Measurements from ENCODE around the gene BRICD5. TPM values are rescaled to one million over a fixed set of nuclear protein-coding genes. Genes with fewer than 3 reads are reported as not detected.

Gene BRICD5
- polyA plus RNA-seq, 1 donor = 10.5 TPM

DNA sequence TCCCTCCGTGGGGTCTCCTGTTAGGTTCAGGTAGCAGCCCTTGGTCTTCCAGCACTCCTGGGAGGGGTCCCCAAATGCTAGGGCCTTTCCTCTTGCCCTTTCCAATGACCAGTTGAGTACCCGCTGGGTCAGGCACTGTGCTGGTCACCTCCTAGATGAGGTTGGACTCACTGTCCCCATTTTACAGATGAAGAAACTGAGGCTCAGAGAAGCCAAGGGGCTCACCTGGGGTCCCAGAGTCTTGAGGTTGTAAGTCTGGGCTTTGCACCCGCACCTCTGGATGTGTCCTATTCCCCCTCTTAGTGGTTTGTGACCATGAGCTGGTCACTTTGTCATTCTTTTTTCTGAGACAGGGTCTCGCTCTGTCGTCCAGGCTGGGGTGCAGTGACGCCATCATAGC is 12.9 kb downstream of the BRICD5 start:
- H3K27ac ChIP-seq (ENCODE audit: low read length) = no peak overlapping the region
- DNase-seq = no peak
- no CpG with 5 or more reads among the region's 6 CpGs for whole genome bisulfite sequencing (ENCODE audit: insufficient coverage, low lambda C conversion rate)
- no peaks in the 10 kb centered on the region for H3K36me3 ChIP-seq (ENCODE audit: control insufficient read depth, insufficient read depth, low read length)
- peaks cover 6% of the 10 kb centered on the region for H3K9me3 ChIP-seq (ENCODE audit: control insufficient read depth, low read depth, low read length)
- H3K27me3 ChIP-seq (ENCODE audit: control insufficient read depth, insufficient read depth, low read length) = peaks cover 64% of the 10 kb centered on the region
- H3K4me3 ChIP-seq (ENCODE audit: low read length) = no peak overlapping the region
- H3K4me1 ChIP-seq (ENCODE audit: control insufficient read depth, insufficient read depth, low read length) = peaks cover 13% of the 10 kb centered on the region

DNA sequence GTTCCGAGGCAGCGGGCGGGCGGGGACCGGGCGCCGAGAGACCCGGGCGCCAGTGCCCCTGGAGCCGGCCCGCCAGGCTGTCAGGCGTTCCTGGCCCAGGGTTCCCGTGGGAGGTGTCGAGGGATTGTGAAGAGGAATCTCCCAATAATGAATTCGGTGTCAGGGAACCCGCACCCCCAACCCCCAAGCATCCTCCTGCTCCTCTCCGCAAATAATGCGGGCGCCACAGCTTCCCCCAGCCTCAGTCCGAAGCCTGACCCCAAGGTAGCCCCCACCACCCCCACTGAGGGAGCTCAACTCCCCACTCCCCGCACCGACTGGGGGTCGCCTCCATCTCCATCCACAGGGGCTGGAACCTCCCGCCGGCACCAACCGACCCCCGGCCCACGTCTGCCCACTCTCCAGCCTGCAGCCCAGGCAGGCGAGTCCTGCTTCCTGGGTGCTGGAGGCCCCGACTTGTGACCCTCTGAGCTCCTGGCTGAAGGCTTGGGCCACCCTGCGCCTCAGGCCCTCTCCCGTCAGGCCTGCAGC is 13.6 kb downstream of the BRICD5 start:
- H3K36me3 ChIP-seq (ENCODE audit: control insufficient read depth, insufficient read depth, low read length) = no peaks in the 10 kb centered on the region
- no CpG with 5 or more reads among the region's 32 CpGs for WGBS (ENCODE audit: insufficient coverage, low lambda C conversion rate)
- no peak overlapping the region for H3K4me3 ChIP-seq (ENCODE audit: low read length)
- H3K27ac ChIP-seq (ENCODE audit: low read length) = no peak overlapping the region
- peaks cover 6% of the 10 kb centered on the region for H3K9me3 ChIP-seq (ENCODE audit: control insufficient read depth, low read depth, low read length)
- H3K4me1 ChIP-seq (ENCODE audit: control insufficient read depth, insufficient read depth, low read length) = peaks cover 13% of the 10 kb centered on the region
- no peak for DNase-seq
- H3K27me3 ChIP-seq (ENCODE audit: control insufficient read depth, insufficient read depth, low read length) = peaks cover 64% of the 10 kb centered on the region

DNA sequence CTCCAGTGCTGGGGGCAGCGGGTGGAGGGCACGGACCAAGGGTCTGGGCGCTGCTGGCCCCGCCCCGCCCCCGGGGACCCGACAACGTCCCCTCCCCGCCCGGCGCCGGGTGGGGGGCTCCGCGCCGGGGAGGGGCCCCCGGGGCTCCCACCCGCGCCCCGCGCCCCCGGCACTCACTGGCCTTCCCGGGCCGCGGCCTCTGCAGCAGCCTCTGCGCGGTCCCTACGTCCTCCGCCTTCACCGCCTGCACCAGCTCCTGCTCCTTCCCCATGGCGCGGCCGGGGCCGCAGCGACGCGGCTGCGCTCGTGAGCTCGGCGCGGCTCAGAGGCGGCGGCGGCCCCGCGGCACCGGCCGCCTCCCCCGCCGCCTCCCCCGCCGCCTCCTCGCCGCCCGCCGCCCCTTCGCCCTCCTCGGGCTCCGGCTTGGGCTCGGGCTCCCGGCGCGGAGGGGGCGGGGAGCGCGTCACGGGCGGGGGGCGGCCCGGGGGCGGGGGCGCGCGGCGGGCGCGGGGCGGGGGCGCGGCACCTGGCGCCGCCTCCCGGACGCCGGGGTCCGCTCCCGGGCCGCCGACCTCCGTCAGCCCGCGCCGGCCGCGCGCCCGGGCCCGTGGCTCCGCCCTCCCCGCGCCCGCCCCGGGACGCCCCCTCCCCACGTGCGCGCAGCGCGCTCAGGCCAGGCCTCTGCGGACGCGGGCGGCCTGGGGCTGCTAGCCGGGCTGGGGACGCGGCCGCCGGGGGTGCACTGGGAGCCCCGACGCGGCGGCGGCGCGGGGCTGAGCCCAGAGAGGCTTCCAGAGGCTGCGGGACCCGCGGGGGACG is 14.3 kb downstream of the BRICD5 start, which contains the start of gene CASKIN1:
Gene CASKIN1 (minus strand): TSS at position 444 of the 819 bp plus-strand sequence. CDS start 173 bp downstream, at position 271.
- Histone ChIP-seq H3K9me3 (ENCODE audit: control insufficient read depth, low read depth, low read length) (peaks cover 6% of the 10 kb centered on the region), H3K27ac (ENCODE audit: low read length) (no peak within 1 kb of the TSS), H3K4me1 (ENCODE audit: control insufficient read depth, insufficient read depth, low read length) (peaks cover 13% of the 10 kb centered on the region), H3K36me3 (ENCODE audit: control insufficient read depth, insufficient read depth, low read length) (no peaks in the 10 kb centered on the region), H3K27me3 (ENCODE audit: control insufficient read depth, insufficient read depth, low read length) (peaks cover 64% of the 10 kb centered on the region), H3K4me3 (ENCODE audit: low read length) (peak within 1 kb of the TSS; percentile 3)
- no peak for DNase-seq
- no CpG with 5 or more reads among the region's 129 CpGs for WGBS (ENCODE audit: insufficient coverage, low lambda C conversion rate)

DNA sequence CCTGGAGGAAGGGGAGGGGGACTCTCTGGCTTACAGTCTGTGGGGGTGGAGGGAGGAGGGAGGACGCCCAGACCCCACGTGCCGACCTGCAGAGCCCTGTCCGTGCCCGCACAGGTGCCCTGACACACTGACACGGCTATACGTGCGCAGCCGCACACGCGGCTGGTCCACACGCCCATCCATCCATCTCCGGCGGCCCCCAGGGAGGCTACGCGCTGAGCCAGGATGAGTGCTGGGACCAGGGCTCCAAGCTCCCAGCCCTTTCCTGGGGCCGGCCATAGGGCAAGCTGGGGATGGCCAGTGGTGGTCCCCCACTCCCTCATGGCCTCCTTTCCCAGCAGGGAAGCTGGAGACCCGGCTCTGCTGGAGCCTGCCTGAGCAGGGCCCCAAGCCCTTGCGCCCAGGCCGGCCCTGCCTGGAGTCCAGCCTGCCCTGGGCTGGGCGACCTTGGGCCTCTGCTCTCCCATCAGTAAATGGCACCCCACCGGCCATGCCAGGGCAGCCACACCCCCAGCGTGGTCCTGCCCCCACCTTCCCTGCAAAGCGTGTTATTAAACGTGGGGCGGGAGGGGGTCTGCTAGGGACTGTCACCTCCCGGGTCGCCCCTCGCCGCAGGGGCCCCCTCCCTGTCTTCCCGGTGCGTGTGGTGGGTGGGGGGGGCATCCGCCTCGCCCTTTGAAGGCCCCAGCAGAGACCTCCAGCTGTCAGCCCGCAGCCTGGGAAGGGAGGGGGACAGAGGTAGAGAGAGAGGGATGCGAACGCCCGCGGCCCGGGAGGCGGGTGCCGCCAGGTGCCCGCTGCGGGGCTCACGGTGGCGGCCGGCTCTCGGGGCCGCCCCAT is 15.1 kb downstream of the BRICD5 start:
- H3K27ac ChIP-seq (ENCODE audit: low read length) = no peak overlapping the region
- peaks cover 62% of the 10 kb centered on the region for H3K27me3 ChIP-seq (ENCODE audit: control insufficient read depth, insufficient read depth, low read length)
- peak overlapping the region; percentile 3 for H3K4me3 ChIP-seq (ENCODE audit: low read length)
- no CpG with 5 or more reads among the region's 49 CpGs for whole genome bisulfite sequencing (ENCODE audit: insufficient coverage, low lambda C conversion rate)
- no peaks in the 10 kb centered on the region for H3K36me3 ChIP-seq (ENCODE audit: control insufficient read depth, insufficient read depth, low read length)
- H3K4me1 ChIP-seq (ENCODE audit: control insufficient read depth, insufficient read depth, low read length) = peaks cover 13% of the 10 kb centered on the region
- no peak for DNase-seq
- H3K9me3 ChIP-seq (ENCODE audit: control insufficient read depth, low read depth, low read length) = peaks cover 6% of the 10 kb centered on the region

DNA sequence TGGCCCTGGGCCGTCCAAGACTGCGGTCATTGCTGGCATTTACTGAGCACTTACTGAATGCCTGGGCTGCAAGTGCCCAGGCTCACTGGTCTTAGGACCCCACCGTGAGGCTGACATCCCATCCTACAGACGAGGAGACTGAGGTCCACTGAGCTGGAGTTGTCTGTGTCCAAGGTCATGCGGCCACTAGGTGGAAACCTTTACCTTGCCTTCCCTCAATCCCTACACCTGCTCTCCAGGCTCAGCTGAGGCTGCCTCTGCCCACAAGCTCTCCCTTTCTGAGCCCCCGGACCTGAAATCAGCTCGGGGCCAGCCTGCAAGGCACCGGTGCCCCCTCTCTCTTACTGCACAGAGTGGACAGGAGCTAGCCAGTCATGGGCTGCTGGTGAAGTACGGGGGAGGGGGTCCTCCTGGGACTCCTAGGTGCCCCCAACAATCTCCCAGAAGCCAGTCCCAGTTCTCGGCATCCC is 15.8 kb downstream of the BRICD5 start:
- DNase-seq = peak; percentile 48 to 53
- no CpG with 5 or more reads among the region's 10 CpGs for WGBS (ENCODE audit: insufficient coverage, low lambda C conversion rate)
- Histone ChIP-seq H3K36me3 (ENCODE audit: control insufficient read depth, insufficient read depth, low read length) (no peaks in the 10 kb centered on the region), H3K9me3 (ENCODE audit: control insufficient read depth, low read depth, low read length) (peaks cover 6% of the 10 kb centered on the region), H3K27ac (ENCODE audit: low read length) (no peak overlapping the region), H3K4me1 (ENCODE audit: control insufficient read depth, insufficient read depth, low read length) (peaks cover 13% of the 10 kb centered on the region), H3K4me3 (ENCODE audit: low read length) (no peak overlapping the region), H3K27me3 (ENCODE audit: control insufficient read depth, insufficient read depth, low read length) (peaks cover 55% of the 10 kb centered on the region)

DNA sequence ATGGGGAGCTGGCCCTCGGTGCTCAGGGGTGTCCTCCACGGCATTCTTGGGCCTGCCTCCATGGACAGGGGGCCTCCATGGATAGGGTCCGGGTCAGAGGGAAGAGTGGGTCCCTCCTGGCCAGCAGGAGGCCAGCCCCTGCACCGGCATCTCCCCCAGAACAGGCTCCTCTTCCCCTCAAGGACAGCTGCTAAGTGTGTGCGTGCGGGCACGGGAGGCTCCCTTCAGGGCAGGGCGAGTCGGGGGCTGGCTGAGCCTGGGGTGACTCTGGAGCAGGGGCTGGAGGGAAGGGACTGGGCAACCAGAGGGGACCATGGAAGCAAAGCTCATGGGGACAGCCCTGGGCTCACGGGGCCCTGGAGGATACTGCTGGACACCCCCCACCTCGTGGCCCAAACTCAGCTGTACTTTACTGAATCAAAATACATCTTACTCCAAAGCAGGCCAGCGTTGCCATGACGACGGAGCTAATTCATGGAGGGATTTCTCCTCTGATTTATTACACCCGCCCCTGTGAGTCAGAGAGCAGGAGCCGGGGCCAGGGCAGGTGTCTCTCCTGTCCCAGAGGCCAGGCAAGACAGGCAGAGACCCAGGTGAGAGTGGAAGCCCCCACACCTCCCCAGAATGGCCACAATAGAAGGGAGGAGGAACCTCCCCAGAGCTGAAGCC is 16.4 kb downstream of the BRICD5 start:
- peaks cover 6% of the 10 kb centered on the region for H3K9me3 ChIP-seq (ENCODE audit: control insufficient read depth, low read depth, low read length)
- H3K4me3 ChIP-seq (ENCODE audit: low read length) = no peak overlapping the region
- H3K4me1 ChIP-seq (ENCODE audit: control insufficient read depth, insufficient read depth, low read length) = peaks cover 13% of the 10 kb centered on the region
- no CpG with 5 or more reads among the region's 16 CpGs for WGBS (ENCODE audit: insufficient coverage, low lambda C conversion rate)
- no peak for DNase-seq
- no peak overlapping the region for H3K27ac ChIP-seq (ENCODE audit: low read length)
- peaks cover 50% of the 10 kb centered on the region for H3K27me3 ChIP-seq (ENCODE audit: control insufficient read depth, insufficient read depth, low read length)
- H3K36me3 ChIP-seq (ENCODE audit: control insufficient read depth, insufficient read depth, low read length) = no peaks in the 10 kb centered on the region

DNA sequence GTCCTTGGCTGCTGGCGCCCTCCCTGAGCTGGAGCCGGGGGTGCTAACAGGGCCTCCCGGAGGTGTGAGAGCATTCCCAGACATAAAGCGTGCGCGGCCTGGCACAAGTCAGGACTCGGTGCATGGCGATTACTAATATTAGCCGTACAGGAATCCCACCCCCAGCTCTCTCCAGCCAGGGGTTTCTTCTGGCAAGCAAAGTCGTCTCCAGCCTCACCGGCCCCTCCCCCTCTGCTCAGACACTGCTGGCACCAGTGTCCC is 19.3 kb downstream of the BRICD5 start:
- Histone ChIP-seq H3K36me3 (ENCODE audit: control insufficient read depth, insufficient read depth, low read length) (no peaks in the 10 kb centered on the region), H3K4me3 (ENCODE audit: low read length) (no peak overlapping the region), H3K9me3 (ENCODE audit: control insufficient read depth, low read depth, low read length) (peaks cover 3% of the 10 kb centered on the region), H3K4me1 (ENCODE audit: control insufficient read depth, insufficient read depth, low read length) (peaks cover 13% of the 10 kb centered on the region), H3K27ac (ENCODE audit: low read length) (no peak overlapping the region), H3K27me3 (ENCODE audit: control insufficient read depth, insufficient read depth, low read length) (peaks cover 25% of the 10 kb centered on the region)
- no CpG with 5 or more reads among the region's 11 CpGs for WGBS (ENCODE audit: insufficient coverage, low lambda C conversion rate)
- no peak for DNase-seq

DNA sequence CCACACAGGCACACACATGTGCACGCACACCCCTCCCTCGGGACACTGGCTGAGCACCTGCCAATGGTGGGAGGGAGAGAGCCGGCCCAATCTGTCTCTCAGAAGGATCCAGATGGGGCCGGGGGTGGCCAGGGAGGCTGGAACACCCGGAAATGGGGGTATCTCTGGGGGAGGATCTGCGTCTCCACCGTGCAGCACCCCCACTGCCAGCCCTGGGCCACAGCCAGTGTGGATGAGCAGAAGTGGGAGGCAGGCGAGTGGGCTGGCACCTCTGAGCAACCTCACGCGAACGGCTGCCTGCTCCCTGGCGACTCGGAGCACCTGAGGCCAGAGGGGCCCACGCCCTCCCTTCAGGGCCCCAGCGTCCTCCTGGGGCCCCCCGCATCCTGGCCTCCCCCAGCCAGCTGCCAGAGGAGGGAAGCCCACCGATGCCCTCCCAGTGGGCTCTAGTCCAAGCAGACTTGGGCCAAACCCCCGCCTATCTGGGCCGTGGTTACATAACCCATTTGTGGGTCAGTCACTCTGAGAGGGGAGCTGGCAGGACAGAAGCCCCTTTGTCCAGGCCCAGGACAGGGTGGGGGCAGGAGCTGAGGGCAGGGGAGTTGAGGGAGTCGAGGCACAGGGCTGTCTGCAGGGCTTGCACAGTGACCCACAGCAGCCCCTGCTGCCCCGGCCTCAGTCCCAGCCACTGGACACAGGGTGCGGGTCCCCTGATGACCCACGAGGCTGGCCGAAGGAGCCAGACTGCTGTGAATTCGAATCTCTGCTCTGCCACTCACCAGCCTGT is 19.8 kb downstream of the BRICD5 start:
- Histone ChIP-seq H3K36me3 (ENCODE audit: control insufficient read depth, insufficient read depth, low read length) (no peaks in the 10 kb centered on the region), H3K27me3 (ENCODE audit: control insufficient read depth, insufficient read depth, low read length) (peaks cover 24% of the 10 kb centered on the region), H3K9me3 (ENCODE audit: control insufficient read depth, low read depth, low read length) (peaks cover 3% of the 10 kb centered on the region), H3K4me3 (ENCODE audit: low read length) (no peak overlapping the region), H3K27ac (ENCODE audit: low read length) (no peak overlapping the region), H3K4me1 (ENCODE audit: control insufficient read depth, insufficient read depth, low read length) (peaks cover 13% of the 10 kb centered on the region)
- no CpG with 5 or more reads among the region's 25 CpGs for WGBS (ENCODE audit: insufficient coverage, low lambda C conversion rate)
- DNase-seq = no peak

DNA sequence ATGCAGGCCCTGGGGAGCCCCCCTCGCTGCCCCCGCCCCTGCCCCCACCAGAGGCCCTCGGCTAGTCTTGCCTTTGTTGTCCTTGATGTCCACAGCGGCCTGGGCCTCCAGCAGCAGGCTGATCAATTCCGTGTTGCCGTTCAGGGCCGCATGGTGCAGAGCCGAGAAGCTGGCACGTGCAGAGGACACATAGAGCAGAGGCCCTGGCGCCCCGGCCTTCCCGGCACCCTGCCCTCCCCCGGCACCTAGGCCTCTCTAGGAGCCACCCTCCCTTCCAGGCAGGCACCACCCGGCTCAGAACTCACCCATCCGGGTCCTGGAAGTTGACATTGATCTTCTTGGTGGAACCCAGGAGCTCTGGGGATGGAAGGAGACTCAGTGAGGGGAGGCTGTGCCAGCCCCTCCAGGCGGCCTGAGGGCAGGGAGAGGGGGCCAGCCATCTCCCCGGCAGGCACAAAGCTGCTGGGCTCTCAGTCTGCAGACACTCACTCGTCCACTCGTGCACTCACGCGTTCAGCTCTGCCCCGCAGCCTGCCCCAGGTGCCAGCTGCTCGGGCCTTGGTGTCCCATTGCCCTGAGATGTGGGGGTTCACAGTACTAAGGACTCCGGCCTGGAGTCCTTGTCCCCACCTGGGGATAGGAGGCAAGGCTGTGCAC is 20.5 kb downstream of the BRICD5 start:
- Histone ChIP-seq H3K9me3 (ENCODE audit: control insufficient read depth, low read depth, low read length) (no peaks in the 10 kb centered on the region), H3K4me3 (ENCODE audit: low read length) (no peak overlapping the region), H3K4me1 (ENCODE audit: control insufficient read depth, insufficient read depth, low read length) (peaks cover 6% of the 10 kb centered on the region), H3K27ac (ENCODE audit: low read length) (no peak overlapping the region), H3K36me3 (ENCODE audit: control insufficient read depth, insufficient read depth, low read length) (no peaks in the 10 kb centered on the region), H3K27me3 (ENCODE audit: control insufficient read depth, insufficient read depth, low read length) (peaks cover 17% of the 10 kb centered on the region)
- no peak for DNase-seq
- no CpG with 5 or more reads among the region's 24 CpGs for WGBS (ENCODE audit: insufficient coverage, low lambda C conversion rate)
